HTR-8/SVneo (cell line): Measurements from ENCODE around the gene DUSP9.

ENCODE experiments used
- DNase-seq: peaks from one replicate; pipeline ENCODE4 v3.0.0; 2011; ENCODE audit warnings: low spot score, mixed read lengths; ENCODE audit not compliant: insufficient read length
- FAIRE-seq: peaks from 2 replicates; lab custom pipeline; 2011; peaks lifted over from hg19 to GRCh38; lab: Jason Lieb, UNC

Gene DUSP9

GRCh38 chrX:153645921-153646488 is 998 bp upstream of the DUSP9 start:
- FAIRE-seq (no peak), DNase-seq (no peak)

GRCh38 chrX:153647461-153648357 is 706 bp downstream of the DUSP9 start:
- no peak for DNase-seq
- no peak for FAIRE-seq

- DNase-seq = no peak
These were observed 1.6 kb downstream of the DUSP9 start for GRCh38 chrX:153648358-153649177.

GRCh38 chrX:153649178-153649914 is 2.3 kb downstream of the DUSP9 start:
- FAIRE-seq (no peak), DNase-seq (no peak)

More at GRCh38 chrX:153648358-153649177, 1.6 kb downstream of the DUSP9 start:
- no peak for FAIRE-seq

GRCh38 chrX:153649915-153650782 is 3.1 kb downstream of the DUSP9 start:
- FAIRE-seq (no peak), DNase-seq (no peak)

- DNase-seq = no peak
- FAIRE-seq = no peak
These were observed 4.0 kb downstream of the DUSP9 start for GRCh38 chrX:153650959-153651358.

GRCh38 chrX:153651540-153652079 is 4.6 kb downstream of the DUSP9 start:
- DNase-seq (no peak), FAIRE-seq (no peak)

GRCh38 chrX:153653556-153653955 is 6.6 kb downstream of the DUSP9 start:
- DNase-seq (no peak), FAIRE-seq (no peak)

GRCh38 chrX:153657161-153657560 is 10.2 kb downstream of the DUSP9 start:
- no peak for DNase-seq
- no peak for FAIRE-seq

- no peak for FAIRE-seq
- no peak for DNase-seq
These were observed 12.3 kb downstream of the DUSP9 start for GRCh38 chrX:153659268-153659667.

- no peak for FAIRE-seq
- DNase-seq = no peak
These were observed 15.3 kb downstream of the DUSP9 start for GRCh38 chrX:153662266-153662665.

- no peak for FAIRE-seq
- DNase-seq = no peak
These were observed 18.8 kb downstream of the DUSP9 start for GRCh38 chrX:153665726-153666306.

GRCh38 chrX:153667281-153667955 is 20.4 kb downstream of the DUSP9 start:
- DNase-seq (no peak), FAIRE-seq (no peak)

- peak; percentile 60 for DNase-seq
- no peak for FAIRE-seq
These were observed 21.0 kb downstream of the DUSP9 start for GRCh38 chrX:153667956-153668396.

- no peak for FAIRE-seq
- no peak for DNase-seq
These were observed 21.6 kb downstream of the DUSP9 start for GRCh38 chrX:153668423-153669173.

- DNase-seq (no peak), FAIRE-seq (no peak)
These were observed 22.3 kb downstream of the DUSP9 start for GRCh38 chrX:153669174-153669890.
